HEK293 (cell line): ENCODE results near the gene SYNGAP1.

Experiments
- EGR2 ChIP-seq: fragments of 450-650 bp; formaldehyde crosslinking; IDR thresholded peaks from 2 replicates; pipeline ENCODE4 v1.5.1; 2016; ENCODE audit warnings: low read depth, missing biosample characterization, missing genetic modification characterization
- FEZF1 ChIP-seq: fragments of 450-650 bp; formaldehyde crosslinking; IDR thresholded peaks from 2 replicates; pipeline ENCODE4 v1.5.1; 2016; ENCODE audit warnings: missing biosample characterization, missing genetic modification characterization
- KLF9 ChIP-seq: fragments of 450-650 bp; formaldehyde crosslinking; IDR thresholded peaks from 2 replicates; pipeline ENCODE4 v1.5.1; 2016; ENCODE audit warnings: missing biosample characterization, missing genetic modification characterization, low read depth
- RBAK ChIP-seq: fragments of 450-650 bp; formaldehyde crosslinking; IDR thresholded peaks from 2 replicates; pipeline ENCODE4 v1.5.1; 2016; ENCODE audit warnings: missing biosample characterization, missing genetic modification characterization
- SP2 ChIP-seq: fragments of 450-650 bp; formaldehyde crosslinking; IDR thresholded peaks from 2 replicates; pipeline ENCODE4 v1.5.1; 2016; ENCODE audit warnings: missing biosample characterization, missing genetic modification characterization
- YY1 ChIP-seq: fragments of 450-650 bp; formaldehyde crosslinking; IDR thresholded peaks from 2 replicates; pipeline ENCODE4 v1.5.1; 2018; ENCODE audit warnings: missing biosample characterization, missing genetic modification characterization
- ZBTB48 ChIP-seq: fragments of 450-650 bp; formaldehyde crosslinking; IDR thresholded peaks from 2 replicates; pipeline ENCODE4 v1.5.1; 2016; ENCODE audit warnings: missing biosample characterization, missing genetic modification characterization
- ZFP69B ChIP-seq: fragments of 450-650 bp; formaldehyde crosslinking; IDR thresholded peaks from 2 replicates; pipeline ENCODE4 v1.5.1; 2016; ENCODE audit warnings: missing biosample characterization, missing genetic modification characterization
- ZNF121 ChIP-seq: fragments of 450-650 bp; formaldehyde crosslinking; IDR thresholded peaks from 2 replicates; pipeline ENCODE4 v1.5.1; 2016; ENCODE audit warnings: missing biosample characterization, missing genetic modification characterization
- ZNF19 ChIP-seq: fragments of 450-650 bp; formaldehyde crosslinking; IDR thresholded peaks from 2 replicates; pipeline ENCODE4; 2016; ENCODE audit warnings: missing biosample characterization, missing genetic modification characterization, low read depth
- ZNF23 ChIP-seq: fragments of 450-650 bp; formaldehyde crosslinking; IDR thresholded peaks from 2 replicates; pipeline ENCODE4 v1.5.1; 2016; ENCODE audit warnings: missing biosample characterization, missing genetic modification characterization, borderline replicate concordance
- ZNF274 ChIP-seq, 2 experiments: fragments of 200-500 bp in 1 of 2; fragments of 450-650 bp in 1 of 2; sonication (Bioruptor generic) in 1 of 2; formaldehyde crosslinking in 1 of 2; IDR thresholded peaks; 2 replicates each; pipeline versions ENCODE4 v1.5.1 to v1.6.1; 2014 to 2016; ENCODE audit warnings: borderline replicate concordance in 1 of 2, inconsistent platforms in 1 of 2, low read length in 1 of 2, missing biosample characterization in 1 of 2, missing genetic modification characterization in 1 of 2
- ZNF335 ChIP-seq: fragments of 450-650 bp; formaldehyde crosslinking; conservative IDR thresholded peaks from 2 replicates; pipeline ENCODE4 v1.5.1; 2016; ENCODE audit warnings: missing biosample characterization, missing genetic modification characterization
- ZNF529 ChIP-seq: fragments of 450-650 bp; formaldehyde crosslinking; IDR thresholded peaks from 2 replicates; pipeline ENCODE4 v1.5.1; 2017; ENCODE audit warnings: missing genetic modification characterization, missing biosample characterization; ENCODE audit not compliant: insufficient replicate concordance
- ZNF658 ChIP-seq: fragments of 450-650 bp; formaldehyde crosslinking; IDR thresholded peaks from 2 replicates; pipeline ENCODE4; 2016; ENCODE audit warnings: missing biosample characterization, missing genetic modification characterization
- TF ChIP-seq, protein P1 (sequence below): fragments of 450-650 bp; formaldehyde crosslinking; IDR thresholded peaks from 2 replicates; pipeline ENCODE4; 2016; ENCODE audit warnings: missing biosample characterization, missing genetic modification characterization
- TF ChIP-seq, protein P2 (sequence below): fragments of 450-650 bp; formaldehyde crosslinking; IDR thresholded peaks from 2 replicates; pipeline ENCODE4 v1.5.1; 2016; ENCODE audit warnings: missing biosample characterization, missing genetic modification characterization
- TF ChIP-seq, protein P3 (sequence below): fragments of 450-650 bp; formaldehyde crosslinking; IDR thresholded peaks from 2 replicates; pipeline ENCODE4 v1.5.1; 2016; ENCODE audit warnings: missing biosample characterization, missing genetic modification characterization
- TF ChIP-seq, protein P4 (sequence below): fragments of 450-650 bp; formaldehyde crosslinking; IDR thresholded peaks from 2 replicates; pipeline ENCODE4 v1.5.1; 2017; ENCODE audit warnings: missing biosample characterization, missing genetic modification characterization
- TF ChIP-seq, protein P5 (sequence below): fragments of 450-650 bp; formaldehyde crosslinking; IDR thresholded peaks from 2 replicates; pipeline ENCODE4 v1.5.1; 2016; ENCODE audit warnings: missing biosample characterization, missing genetic modification characterization
- TF ChIP-seq, protein P6 (sequence below): fragments of 450-650 bp; formaldehyde crosslinking; IDR thresholded peaks from 2 replicates; pipeline ENCODE4 v1.5.1; 2016; ENCODE audit warnings: missing biosample characterization, missing genetic modification characterization, borderline replicate concordance

The SYNGAP1 gene

DNA sequence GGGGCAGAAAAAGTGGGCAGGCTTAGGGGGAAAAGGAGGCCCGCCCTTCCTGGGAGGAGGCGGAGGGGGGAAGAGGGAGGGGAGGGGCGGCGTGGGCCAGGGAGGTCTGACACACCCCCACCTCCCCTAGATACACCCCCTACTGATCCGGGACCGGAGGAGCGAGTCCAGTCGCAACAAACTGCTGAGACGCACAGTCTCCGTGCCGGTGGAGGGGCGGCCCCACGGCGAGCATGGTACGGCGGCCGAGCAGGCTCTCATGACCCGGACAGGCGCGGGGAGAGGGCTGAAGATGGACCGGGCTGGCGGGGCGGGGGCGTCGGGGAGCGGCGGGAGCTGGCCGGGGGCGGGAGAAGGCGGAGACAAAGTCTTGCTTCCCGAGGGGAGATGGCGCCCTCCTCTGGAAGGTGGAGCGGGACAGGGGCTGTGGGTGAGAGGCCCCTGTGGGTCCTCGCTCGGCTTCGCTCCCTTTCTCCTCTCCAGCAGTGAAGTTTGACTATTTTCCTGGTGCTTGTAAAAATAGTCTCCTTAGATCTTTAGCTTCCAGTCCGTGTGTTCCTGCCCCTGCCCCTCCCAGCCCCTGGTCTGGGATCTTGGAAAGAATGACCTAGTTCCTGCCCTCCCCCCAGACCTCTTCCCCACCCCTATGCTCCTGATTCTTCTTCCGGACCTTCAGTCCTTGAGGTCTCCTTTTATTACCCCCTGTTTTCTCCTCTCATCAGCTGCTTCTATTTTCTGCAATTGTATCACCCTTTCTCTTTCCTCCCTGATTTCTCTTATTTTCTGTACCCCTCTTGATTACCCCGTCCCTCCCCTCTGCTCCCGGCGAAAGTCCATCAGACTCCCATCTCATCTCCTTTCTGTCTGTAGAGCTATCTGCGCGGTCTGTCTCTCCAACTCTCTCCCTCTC, 6.1 kb downstream of the SYNGAP1 start (continued):
- TF ChIP-seq, protein P1, sequence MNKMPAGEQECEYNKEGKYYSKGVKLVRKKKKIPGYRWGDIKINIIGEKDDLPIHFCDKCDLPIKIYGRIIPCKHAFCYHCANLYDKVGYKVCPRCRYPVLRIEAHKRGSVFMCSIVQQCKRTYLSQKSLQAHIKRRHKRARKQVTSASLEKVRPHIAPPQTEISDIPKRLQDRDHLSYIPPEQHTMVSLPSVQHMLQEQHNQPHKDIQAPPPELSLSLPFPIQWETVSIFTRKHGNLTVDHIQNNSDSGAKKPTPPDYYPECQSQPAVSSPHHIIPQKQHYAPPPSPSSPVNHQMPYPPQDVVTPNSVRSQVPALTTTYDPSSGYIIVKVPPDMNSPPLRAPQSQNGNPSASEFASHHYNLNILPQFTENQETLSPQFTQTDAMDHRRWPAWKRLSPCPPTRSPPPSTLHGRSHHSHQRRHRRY (tag by site-specific recombination): no peak
- TF ChIP-seq, protein P2, sequence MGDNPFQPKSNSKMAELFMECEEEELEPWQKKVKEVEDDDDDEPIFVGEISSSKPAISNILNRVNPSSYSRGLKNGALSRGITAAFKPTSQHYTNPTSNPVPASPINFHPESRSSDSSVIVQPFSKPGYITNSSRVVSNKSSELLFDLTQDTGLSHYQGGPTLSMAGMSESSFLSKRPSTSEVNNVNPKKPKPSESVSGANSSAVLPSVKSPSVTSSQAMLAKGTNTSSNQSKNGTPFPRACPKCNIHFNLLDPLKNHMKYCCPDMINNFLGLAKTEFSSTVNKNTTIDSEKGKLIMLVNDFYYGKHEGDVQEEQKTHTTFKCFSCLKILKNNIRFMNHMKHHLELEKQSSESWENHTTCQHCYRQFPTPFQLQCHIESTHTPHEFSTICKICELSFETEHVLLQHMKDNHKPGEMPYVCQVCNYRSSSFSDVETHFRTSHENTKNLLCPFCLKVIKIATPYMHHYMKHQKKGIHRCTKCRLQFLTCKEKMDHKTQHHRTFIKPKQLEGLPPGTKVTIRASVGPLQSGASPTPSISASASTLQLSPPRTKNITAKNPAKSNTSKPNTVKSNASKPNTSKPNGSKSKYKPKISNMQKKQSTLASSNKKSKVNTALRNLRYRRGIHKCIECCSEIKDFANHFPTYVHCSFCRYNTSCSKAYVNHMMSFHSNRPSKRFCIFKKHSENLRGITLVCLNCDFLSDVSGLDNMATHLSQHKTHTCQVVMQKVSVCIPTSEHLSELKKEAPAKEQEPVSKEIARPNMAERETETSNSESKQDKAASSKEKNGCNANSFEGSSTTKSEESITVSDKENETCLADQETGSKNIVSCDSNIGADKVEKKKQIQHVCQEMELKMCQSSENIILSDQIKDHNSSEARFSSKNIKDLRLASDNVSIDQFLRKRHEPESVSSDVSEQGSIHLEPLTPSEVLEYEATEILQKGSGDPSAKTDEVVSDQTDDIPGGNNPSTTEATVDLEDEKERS (tag by site-specific recombination): no peak
- TF ChIP-seq, protein P3, sequence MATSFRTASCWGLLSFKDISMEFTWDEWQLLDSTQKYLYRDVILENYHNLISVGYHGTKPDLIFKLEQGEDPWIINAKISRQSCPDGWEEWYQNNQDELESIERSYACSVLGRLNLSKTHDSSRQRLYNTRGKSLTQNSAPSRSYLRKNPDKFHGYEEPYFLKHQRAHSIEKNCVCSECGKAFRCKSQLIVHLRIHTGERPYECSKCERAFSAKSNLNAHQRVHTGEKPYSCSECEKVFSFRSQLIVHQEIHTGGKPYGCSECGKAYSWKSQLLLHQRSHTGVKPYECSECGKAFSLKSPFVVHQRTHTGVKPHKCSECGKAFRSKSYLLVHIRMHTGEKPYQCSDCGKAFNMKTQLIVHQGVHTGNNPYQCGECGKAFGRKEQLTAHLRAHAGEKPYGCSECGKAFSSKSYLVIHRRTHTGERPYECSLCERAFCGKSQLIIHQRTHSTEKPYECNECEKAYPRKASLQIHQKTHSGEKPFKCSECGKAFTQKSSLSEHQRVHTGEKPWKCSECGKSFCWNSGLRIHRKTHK (tag by site-specific recombination): no peak
- TF ChIP-seq RBAK (tag by site-specific recombination) (no peak), ZNF121 (no peak), ZNF23 (tag by site-specific recombination) (no peak), KLF9 (tag by site-specific recombination) (peak; percentile 98), ZNF529 (no peak), SP2 (peak; percentile 79), FEZF1 (no peak), ZNF19 (tag by site-specific recombination) (no peak), ZBTB48 (no peak), ZNF658 (tag by site-specific recombination) (no peak), ZNF274 (IDR thresholded peaks at IDR 0.05; ENCODE audit: low read length) (no peak), ZNF274 (tag by site-specific recombination; IDR thresholded peaks at IDR 0.05; ENCODE audit: borderline replicate concordance) (no peak), YY1 (tag by site-specific recombination) (no peak), ZFP69B (tag by site-specific recombination) (0 out of 2 replicates have a peak, but pooled peaks have one; percentile 15), EGR2 (tag by site-specific recombination) (peak; percentile 30; the same call in 1 of the 2 replicates), ZNF335 (tag by site-specific recombination) (peak; percentile 91)
- TF ChIP-seq, protein P4, sequence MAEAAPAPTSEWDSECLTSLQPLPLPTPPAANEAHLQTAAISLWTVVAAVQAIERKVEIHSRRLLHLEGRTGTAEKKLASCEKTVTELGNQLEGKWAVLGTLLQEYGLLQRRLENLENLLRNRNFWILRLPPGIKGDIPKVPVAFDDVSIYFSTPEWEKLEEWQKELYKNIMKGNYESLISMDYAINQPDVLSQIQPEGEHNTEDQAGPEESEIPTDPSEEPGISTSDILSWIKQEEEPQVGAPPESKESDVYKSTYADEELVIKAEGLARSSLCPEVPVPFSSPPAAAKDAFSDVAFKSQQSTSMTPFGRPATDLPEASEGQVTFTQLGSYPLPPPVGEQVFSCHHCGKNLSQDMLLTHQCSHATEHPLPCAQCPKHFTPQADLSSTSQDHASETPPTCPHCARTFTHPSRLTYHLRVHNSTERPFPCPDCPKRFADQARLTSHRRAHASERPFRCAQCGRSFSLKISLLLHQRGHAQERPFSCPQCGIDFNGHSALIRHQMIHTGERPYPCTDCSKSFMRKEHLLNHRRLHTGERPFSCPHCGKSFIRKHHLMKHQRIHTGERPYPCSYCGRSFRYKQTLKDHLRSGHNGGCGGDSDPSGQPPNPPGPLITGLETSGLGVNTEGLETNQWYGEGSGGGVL (tag by site-specific recombination): peak; percentile 88
- TF ChIP-seq, protein P5, sequence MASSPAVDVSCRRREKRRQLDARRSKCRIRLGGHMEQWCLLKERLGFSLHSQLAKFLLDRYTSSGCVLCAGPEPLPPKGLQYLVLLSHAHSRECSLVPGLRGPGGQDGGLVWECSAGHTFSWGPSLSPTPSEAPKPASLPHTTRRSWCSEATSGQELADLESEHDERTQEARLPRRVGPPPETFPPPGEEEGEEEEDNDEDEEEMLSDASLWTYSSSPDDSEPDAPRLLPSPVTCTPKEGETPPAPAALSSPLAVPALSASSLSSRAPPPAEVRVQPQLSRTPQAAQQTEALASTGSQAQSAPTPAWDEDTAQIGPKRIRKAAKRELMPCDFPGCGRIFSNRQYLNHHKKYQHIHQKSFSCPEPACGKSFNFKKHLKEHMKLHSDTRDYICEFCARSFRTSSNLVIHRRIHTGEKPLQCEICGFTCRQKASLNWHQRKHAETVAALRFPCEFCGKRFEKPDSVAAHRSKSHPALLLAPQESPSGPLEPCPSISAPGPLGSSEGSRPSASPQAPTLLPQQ: peak; percentile 74
- TF ChIP-seq, protein P6, sequence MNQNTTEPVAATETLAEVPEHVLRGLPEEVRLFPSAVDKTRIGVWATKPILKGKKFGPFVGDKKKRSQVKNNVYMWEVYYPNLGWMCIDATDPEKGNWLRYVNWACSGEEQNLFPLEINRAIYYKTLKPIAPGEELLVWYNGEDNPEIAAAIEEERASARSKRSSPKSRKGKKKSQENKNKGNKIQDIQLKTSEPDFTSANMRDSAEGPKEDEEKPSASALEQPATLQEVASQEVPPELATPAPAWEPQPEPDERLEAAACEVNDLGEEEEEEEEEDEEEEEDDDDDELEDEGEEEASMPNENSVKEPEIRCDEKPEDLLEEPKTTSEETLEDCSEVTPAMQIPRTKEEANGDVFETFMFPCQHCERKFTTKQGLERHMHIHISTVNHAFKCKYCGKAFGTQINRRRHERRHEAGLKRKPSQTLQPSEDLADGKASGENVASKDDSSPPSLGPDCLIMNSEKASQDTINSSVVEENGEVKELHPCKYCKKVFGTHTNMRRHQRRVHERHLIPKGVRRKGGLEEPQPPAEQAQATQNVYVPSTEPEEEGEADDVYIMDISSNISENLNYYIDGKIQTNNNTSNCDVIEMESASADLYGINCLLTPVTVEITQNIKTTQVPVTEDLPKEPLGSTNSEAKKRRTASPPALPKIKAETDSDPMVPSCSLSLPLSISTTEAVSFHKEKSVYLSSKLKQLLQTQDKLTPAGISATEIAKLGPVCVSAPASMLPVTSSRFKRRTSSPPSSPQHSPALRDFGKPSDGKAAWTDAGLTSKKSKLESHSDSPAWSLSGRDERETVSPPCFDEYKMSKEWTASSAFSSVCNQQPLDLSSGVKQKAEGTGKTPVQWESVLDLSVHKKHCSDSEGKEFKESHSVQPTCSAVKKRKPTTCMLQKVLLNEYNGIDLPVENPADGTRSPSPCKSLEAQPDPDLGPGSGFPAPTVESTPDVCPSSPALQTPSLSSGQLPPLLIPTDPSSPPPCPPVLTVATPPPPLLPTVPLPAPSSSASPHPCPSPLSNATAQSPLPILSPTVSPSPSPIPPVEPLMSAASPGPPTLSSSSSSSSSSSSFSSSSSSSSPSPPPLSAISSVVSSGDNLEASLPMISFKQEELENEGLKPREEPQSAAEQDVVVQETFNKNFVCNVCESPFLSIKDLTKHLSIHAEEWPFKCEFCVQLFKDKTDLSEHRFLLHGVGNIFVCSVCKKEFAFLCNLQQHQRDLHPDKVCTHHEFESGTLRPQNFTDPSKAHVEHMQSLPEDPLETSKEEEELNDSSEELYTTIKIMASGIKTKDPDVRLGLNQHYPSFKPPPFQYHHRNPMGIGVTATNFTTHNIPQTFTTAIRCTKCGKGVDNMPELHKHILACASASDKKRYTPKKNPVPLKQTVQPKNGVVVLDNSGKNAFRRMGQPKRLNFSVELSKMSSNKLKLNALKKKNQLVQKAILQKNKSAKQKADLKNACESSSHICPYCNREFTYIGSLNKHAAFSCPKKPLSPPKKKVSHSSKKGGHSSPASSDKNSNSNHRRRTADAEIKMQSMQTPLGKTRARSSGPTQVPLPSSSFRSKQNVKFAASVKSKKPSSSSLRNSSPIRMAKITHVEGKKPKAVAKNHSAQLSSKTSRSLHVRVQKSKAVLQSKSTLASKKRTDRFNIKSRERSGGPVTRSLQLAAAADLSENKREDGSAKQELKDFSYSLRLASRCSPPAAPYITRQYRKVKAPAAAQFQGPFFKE (tag by site-specific recombination): no peak
